LNCaP clone FGC (cell line): ENCODE measurements around the gene ALKBH3.

Experiments
- DNase-seq: peaks from one replicate; pipeline ENCODE4 v3.0.0-alpha.2; 2011; ENCODE audit warnings: low read depth
- H3K4me3 ChIP-seq: 2 replicates; pipeline ENCODE4 v1.5.1; 2011; ENCODE audit warnings: mild to moderate bottlenecking, low read depth, low read length, control low read depth
- CTCF ChIP-seq: IDR thresholded peaks from 2 replicates; pipeline ENCODE4 v1.5.1; 2012; ENCODE audit warnings: mild to moderate bottlenecking; ENCODE audit not compliant: control insufficient read depth, insufficient read depth; ENCODE audit errors: extremely low read depth

Gene ALKBH3

GRCh38 chr11:43879789-43880639 lies 617 bp upstream of the ALKBH3 start:
- peak overlapping the region; percentile 82 for H3K4me3 ChIP-seq

GRCh38 chr11:43892851-43893250 lies 12.2 kb downstream of the ALKBH3 start:
- no peak overlapping the region for H3K4me3 ChIP-seq
- DNase-seq: no peak
- TF ChIP-seq CTCF: no peak

More at GRCh38 chr11:43879789-43880639, 617 bp upstream of the ALKBH3 start:
- no peak for DNase-seq
- TF ChIP-seq CTCF: no peak

- peak; percentile 87 for DNase-seq
- peak overlapping the region; percentile 31; the same call in 1 of the 2 replicates for H3K4me3 ChIP-seq
- no peak for TF ChIP-seq CTCF
Measured at GRCh38 chr11:43894546-43894945, 13.9 kb downstream of the ALKBH3 start.

- no peak for TF ChIP-seq CTCF
- DNase-seq: no peak
Measured at GRCh38 chr11:43895601-43896000, 15.0 kb downstream of the ALKBH3 start.

GRCh38 chr11:43898574-43898973 lies 17.9 kb downstream of the ALKBH3 start:
- no peak for TF ChIP-seq CTCF
- H3K4me3 ChIP-seq: no peak overlapping the region
- no peak for DNase-seq

More at GRCh38 chr11:43895601-43896000, 15.0 kb downstream of the ALKBH3 start:
- no peak overlapping the region for H3K4me3 ChIP-seq

- TF ChIP-seq CTCF: no peak
Measured at GRCh38 chr11:43899094-43899493, 18.5 kb downstream of the ALKBH3 start.

More at GRCh38 chr11:43899094-43899493, 18.5 kb downstream of the ALKBH3 start:
- no peak for DNase-seq
- H3K4me3 ChIP-seq: no peak overlapping the region
